K562 (cell line): ENCODE measurements around the gene ZMPSTE24. TPM values are rescaled to one million over a fixed set of nuclear protein-coding genes. Genes with fewer than 3 reads are reported as not detected.

Experiments
- CCNT2 ChIP-seq: IDR thresholded peaks from 2 replicates; pipeline ENCODE4 v1.6.1; 2011; ENCODE audit warnings: borderline replicate concordance, low read depth, mild to moderate bottlenecking, moderate library complexity, mixed read lengths, low read length; ENCODE audit not compliant: insufficient read length; ENCODE audit errors: extremely low read depth
- DPF2 ChIP-seq: fragments of 450-650 bp; IDR thresholded peaks from 2 replicates; pipeline ENCODE4 v1.6.1; 2016
- E2F3 ChIP-seq: fragments of 250-450 bp; sonication (Bioruptor Pico); IDR thresholded peaks from 2 replicates; pipeline ENCODE4 v1.4.0; 2020; ENCODE audit warnings: mild to moderate bottlenecking
- ESRRA ChIP-seq: fragments of 450-650 bp; IDR thresholded peaks from 2 replicates; pipeline ENCODE4 v1.6.1; 2014; ENCODE audit warnings: low read depth, mild to moderate bottlenecking, moderate library complexity, borderline replicate concordance
- FIP1L1 ChIP-seq: fragments of 200-400 bp; formaldehyde crosslinking; IDR thresholded peaks from 2 replicates; pipeline ENCODE4 v1.6.1; 2018; ENCODE audit warnings: mild to moderate bottlenecking, low read depth, low read length; ENCODE audit not compliant: poor library complexity, severe bottlenecking
- FOSL1 ChIP-seq: fragments of 200-800 bp; sonication (Bioruptor generic); conservative IDR thresholded peaks from 2 replicates; pipeline ENCODE4 v1.6.1; 2016; ENCODE audit warnings: missing genetic modification characterization, missing compliant biosample characterization
- HNRNPK ChIP-seq: fragments of 200-400 bp; formaldehyde crosslinking; IDR thresholded peaks from one replicate; pipeline ENCODE4 v1.6.1; 2018; ENCODE audit warnings: mild to moderate bottlenecking, low read depth, low read length; ENCODE audit not compliant: poor library complexity, severe bottlenecking
- JUND ChIP-seq, 2 experiments: IDR thresholded peaks; 2 replicates in 1 of 2; 3 replicates in 1 of 2; pipeline ENCODE4 v1.6.1; 2011; ENCODE audit warnings: borderline replicate concordance in 2 of 2, low read depth in 2 of 2, low read length in 2 of 2, improper control_type of control experiment in 1 of 2, missing biosample characterization in 1 of 2, missing genetic modification characterization in 1 of 2, missing genetic modification reagents in 1 of 2
- MEIS2 ChIP-seq: fragments of 450-650 bp; IDR thresholded peaks from 2 replicates; pipeline ENCODE4 v1.6.1; 2014; ENCODE audit warnings: mild to moderate bottlenecking; ENCODE audit not compliant: partially characterized antibody
- NCOA6 ChIP-seq: fragments of 450-650 bp; IDR thresholded peaks from 2 replicates; pipeline ENCODE4 v1.6.1; 2017; ENCODE audit warnings: mild to moderate bottlenecking
- NFE2 ChIP-seq: IDR thresholded peaks from 2 replicates; pipeline ENCODE4 v1.6.1; 2014; ENCODE audit warnings: antibody characterized with exemption, low read depth
- PCBP2 ChIP-seq: fragments of 200-400 bp; formaldehyde crosslinking; IDR thresholded peaks from 2 replicates; pipeline ENCODE4 v1.6.1; 2018; ENCODE audit warnings: low read length, low read depth, mild to moderate bottlenecking, moderate library complexity; ENCODE audit not compliant: poor library complexity, severe bottlenecking
- POLR2G ChIP-seq: fragments of 200-400 bp; formaldehyde crosslinking; IDR thresholded peaks from 2 replicates; pipeline ENCODE4 v1.6.1; 2017; ENCODE audit warnings: low read depth, mild to moderate bottlenecking, antibody characterized with exemption, low read length, moderate library complexity
- POU5F1 ChIP-seq: fragments of 150-350 bp; IDR thresholded peaks from 2 replicates; pipeline ENCODE4 v1.6.1; 2014; ENCODE audit warnings: borderline replicate concordance, low read length, low read depth, mild to moderate bottlenecking; ENCODE audit not compliant: partially characterized antibody
- SOX6 ChIP-seq: fragments of 450-650 bp; IDR thresholded peaks from 2 replicates; pipeline ENCODE4 v1.6.1; 2014; ENCODE audit warnings: mild to moderate bottlenecking
- SP1 ChIP-seq: sonication (generic); formaldehyde crosslinking; IDR thresholded peaks from 2 replicates; pipeline ENCODE4 v1.8.1; 2022; ENCODE audit warnings: mild to moderate bottlenecking, missing genetic modification reagents
- TBP ChIP-seq: optimal IDR thresholded peaks from 2 replicates; pipeline ENCODE3; 2011; ENCODE audit warnings: low read depth, low read length, improper control_type of control experiment
- U2AF2 ChIP-seq: fragments of 200-400 bp; formaldehyde crosslinking; optimal IDR thresholded peaks from 2 replicates; pipeline ENCODE3; 2017; ENCODE audit warnings: low read depth, mild to moderate bottlenecking, low read length
- ZNF12 ChIP-seq: sonication (generic); formaldehyde crosslinking; IDR thresholded peaks from 2 replicates; pipeline ENCODE4 v1.4.0; 2020; ENCODE audit warnings: mild to moderate bottlenecking, missing genetic modification reagents
- ZNF143 ChIP-seq: sonication (generic); formaldehyde crosslinking; IDR thresholded peaks from 2 replicates; pipeline ENCODE4 v1.9.0; 2022; ENCODE audit warnings: mild to moderate bottlenecking, missing genetic modification reagents
- ZNF23 ChIP-seq: fragments of 250-450 bp; sonication (Bioruptor Pico); IDR thresholded peaks from 2 replicates; pipeline ENCODE4 v1.4.0; 2020; ENCODE audit warnings: mild to moderate bottlenecking
- ZNF274 ChIP-seq: IDR thresholded peaks from 2 replicates; pipeline ENCODE4 v1.6.1; 2011; ENCODE audit warnings: low read depth, mild to moderate bottlenecking, low read length, moderate library complexity, borderline replicate concordance
- polyA plus RNA-seq, 8 experiments: library from polyadenylated mRNA; depleted of rRNA in 4 of 8; stranded (reverse) in 5 of 8; unstranded in 3 of 8; fragments of >200 nt; fragmentation: Nextera tagmentation in 2 of 8; fragmentation: Illumina TruSeq in 1 of 8; extraction: Ambion mirVana in 2 of 8; extraction: Trizol in 1 of 8; gene quantifications; 2 replicates each; pipeline versions ENCODE4 v1.2.1 to v1.2.3, GENCODE V29; 2011 to 2014; ENCODE audit warnings: inconsistent platforms in 1 of 8, missing spikeins in 1 of 8
- total RNA-seq, 7 experiments: library from RNA; depleted of rRNA in 6 of 7; stranded (reverse); fragments of >200 nt in 6 of 7; fragmentation: Illumina TruSeq in 2 of 7; extraction: Trizol in 2 of 7; gene quantifications; 2 replicates each; pipeline versions ENCODE4 v1.2.1 to v1.2.3, GENCODE V29; 2011 to 2021; ENCODE audit warnings: low replicate concordance in 1 of 7
- TF ChIP-seq, protein P1 (sequence below): fragments of 250-450 bp; sonication (Bioruptor Pico); IDR thresholded peaks from 2 replicates; pipeline ENCODE4 v1.5.1; 2021; ENCODE audit warnings: mild to moderate bottlenecking
- TF ChIP-seq, protein P2 (sequence below): fragments of 250-450 bp; sonication (Bioruptor Pico); IDR thresholded peaks from 2 replicates; pipeline ENCODE4 v1.4.0; 2020; ENCODE audit warnings: mild to moderate bottlenecking, moderate library complexity
- TF ChIP-seq, protein P3 (sequence below): sonication (generic); formaldehyde crosslinking; IDR thresholded peaks from 2 replicates; pipeline ENCODE4 v1.8.0; 2022; ENCODE audit warnings: missing genetic modification reagents, mild to moderate bottlenecking, moderate library complexity, borderline replicate concordance

ZMPSTE24 gene
- total and polyA plus RNA-seq, 9 of the 15 experiments (the other 6 are each of a cell fraction or from before 2014, with no cell fraction given), result 30.7 to 75.9 (median 64.3) TPM

DNA sequence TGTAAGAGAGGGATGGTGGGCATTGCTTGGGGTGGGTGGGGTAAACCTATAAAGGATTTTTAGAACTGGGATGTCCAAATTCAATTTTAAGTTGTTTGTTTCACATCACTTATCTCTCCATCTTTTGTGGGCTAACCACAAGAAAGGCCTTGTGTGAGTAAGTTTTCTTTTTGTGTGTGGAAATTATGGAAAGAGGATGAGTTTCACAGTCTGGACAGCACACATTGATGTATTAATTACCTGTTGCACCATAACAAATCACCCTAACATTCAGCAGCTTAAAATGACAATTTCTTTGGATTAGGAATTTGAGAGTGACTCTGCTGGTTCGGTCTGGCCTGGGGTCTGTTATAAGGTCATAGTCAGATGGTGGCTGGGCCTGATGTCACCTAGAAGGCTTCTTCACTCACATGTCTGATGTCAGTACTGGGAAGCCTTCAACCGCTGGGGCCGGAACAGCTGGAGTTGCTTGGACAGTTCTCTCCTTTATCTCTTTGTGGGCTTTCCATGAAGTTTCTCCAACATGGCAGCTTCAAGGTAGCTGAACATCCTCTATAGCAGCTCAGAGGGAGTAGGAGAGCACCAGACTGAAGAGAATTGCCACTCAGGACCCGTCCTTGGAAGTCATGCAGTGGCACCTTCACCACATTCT, 61.1 kb downstream of the ZMPSTE24 start (continued):
- TF ChIP-seq, protein P1, sequence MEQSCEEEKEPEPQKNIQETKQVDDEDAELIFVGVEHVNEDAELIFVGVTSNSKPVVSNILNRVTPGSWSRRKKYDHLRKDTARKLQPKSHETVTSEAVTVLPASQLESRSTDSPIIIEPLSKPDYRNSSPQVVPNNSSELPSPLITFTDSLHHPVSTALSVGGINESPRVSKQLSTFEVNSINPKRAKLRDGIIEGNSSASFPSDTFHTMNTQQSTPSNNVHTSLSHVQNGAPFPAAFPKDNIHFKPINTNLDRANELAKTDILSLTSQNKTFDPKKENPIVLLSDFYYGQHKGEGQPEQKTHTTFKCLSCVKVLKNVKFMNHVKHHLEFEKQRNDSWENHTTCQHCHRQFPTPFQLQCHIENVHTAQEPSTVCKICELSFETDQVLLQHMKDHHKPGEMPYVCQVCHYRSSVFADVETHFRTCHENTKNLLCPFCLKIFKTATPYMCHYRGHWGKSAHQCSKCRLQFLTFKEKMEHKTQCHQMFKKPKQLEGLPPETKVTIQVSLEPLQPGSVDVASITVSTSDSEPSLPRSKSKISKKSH (CRISPR knock-in tag), result no peak
- TF ChIP-seq HNRNPK (no peak), MEIS2 (peak; percentile 50), U2AF2 (no peak), TBP (no peak), SOX6 (peak; percentile 90), ZNF274 (no peak), ZNF23 (no peak), PCBP2 (no peak), ESRRA (peak; percentile 80; the same call in 1 of the 2 replicates), ZNF12 (CRISPR knock-in tag) (no peak), SP1 (CRISPR knock-in tag) (0 out of 2 replicates have a peak, but pooled peaks have one; percentile 22), NFE2 (0 out of 2 replicates have a peak, but pooled peaks have one; percentile 10), FOSL1 (peak; percentile 58; the same call in 1 of the 2 replicates), E2F3 (CRISPR knock-in tag) (no peak), NCOA6 (no peak), POLR2G (no peak), POU5F1 (no peak), DPF2 (peak; percentile 23; the same call in 1 of the 2 replicates), CCNT2 (no peak), JUND (IDR thresholded peaks at IDR 0.05; ENCODE audit: borderline replicate concordance, low read depth, low read length) (no peak), JUND (tag; IDR thresholded peaks at IDR 0.05; ENCODE audit: borderline replicate concordance, low read depth, low read length) (no peak), FIP1L1 (no peak), ZNF143 (CRISPR knock-in tag) (no peak)
- TF ChIP-seq, protein P2, sequence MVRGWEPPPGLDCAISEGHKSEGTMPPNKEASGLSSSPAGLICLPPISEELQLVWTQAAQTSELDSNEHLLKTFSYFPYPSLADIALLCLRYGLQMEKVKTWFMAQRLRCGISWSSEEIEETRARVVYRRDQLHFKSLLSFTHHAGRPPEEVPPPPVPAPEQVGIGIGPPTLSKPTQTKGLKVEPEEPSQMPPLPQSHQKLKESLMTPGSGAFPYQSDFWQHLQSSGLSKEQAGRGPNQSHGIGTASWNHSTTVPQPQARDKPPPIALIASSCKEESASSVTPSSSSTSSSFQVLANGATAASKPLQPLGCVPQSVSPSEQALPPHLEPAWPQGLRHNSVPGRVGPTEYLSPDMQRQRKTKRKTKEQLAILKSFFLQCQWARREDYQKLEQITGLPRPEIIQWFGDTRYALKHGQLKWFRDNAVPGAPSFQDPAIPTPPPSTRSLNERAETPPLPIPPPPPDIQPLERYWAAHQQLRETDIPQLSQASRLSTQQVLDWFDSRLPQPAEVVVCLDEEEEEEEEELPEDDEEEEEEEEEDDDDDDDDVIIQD (CRISPR knock-in tag), result no peak
- TF ChIP-seq, protein P3, sequence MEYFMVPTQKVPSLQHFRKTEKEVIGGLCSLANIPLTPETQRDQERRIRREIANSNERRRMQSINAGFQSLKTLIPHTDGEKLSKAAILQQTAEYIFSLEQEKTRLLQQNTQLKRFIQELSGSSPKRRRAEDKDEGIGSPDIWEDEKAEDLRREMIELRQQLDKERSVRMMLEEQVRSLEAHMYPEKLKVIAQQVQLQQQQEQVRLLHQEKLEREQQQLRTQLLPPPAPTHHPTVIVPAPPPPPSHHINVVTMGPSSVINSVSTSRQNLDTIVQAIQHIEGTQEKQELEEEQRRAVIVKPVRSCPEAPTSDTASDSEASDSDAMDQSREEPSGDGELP, result peak; percentile 68
